Naive thymus-derived CD4-positive, alpha-beta T cell (primary cell): ENCODE results near the gene PEAR1. TPM values are rescaled to one million over a fixed set of nuclear protein-coding genes. Genes with fewer than 3 reads are reported as not detected.

Experiments used
- ATAC-seq: fragments of 150-1000 bp; cut with Tn5 transposase; 2 replicates; pipeline ENCODE4 v1.10.0; 2021; ENCODE audit warnings: mild to moderate bottlenecking, moderate library complexity
- CTCF ChIA-PET: fragments of 350-600 bp; sonication (Branson Sonifier 250); formaldehyde crosslinking; loops from one replicate; lab custom pipeline; 2021; ENCODE audit warnings: antibody characterized with exemption; lab: Charles Lee
- POLR2A ChIA-PET: fragments of 350-600 bp; sonication (Branson Sonifier 250); formaldehyde crosslinking; loops from one replicate; lab custom pipeline; 2021; ENCODE audit warnings: antibody characterized with exemption, inconsistent platforms; lab: Charles Lee
- DNase-seq, 9 donors: peaks; one replicate each; pipeline versions ENCODE4 v3.0.0 to v3.0.0-alpha.2; 2020 to 2022; ENCODE audit warnings: mixed read lengths in 1 of 9
- H3K27ac ChIP-seq: one replicate; pipeline ENCODE4 v1.7.0; 2013; ENCODE audit warnings: mild to moderate bottlenecking, low read depth, low read length, moderate library complexity
- H3K27me3 ChIP-seq, 2 donors: one replicate each; pipeline ENCODE4 v1.7.0; 2013; ENCODE audit warnings: low read length in 2 of 2, mild to moderate bottlenecking in 2 of 2, moderate library complexity in 2 of 2; ENCODE audit not compliant: control insufficient read depth in 2 of 2, insufficient read depth in 2 of 2
- H3K36me3 ChIP-seq, 3 experiments: 1 replicate in 2 of 3; 2 replicates in 1 of 3; pipeline ENCODE4 v1.7.0; 2013; ENCODE audit warnings: low read length in 3 of 3, mild to moderate bottlenecking in 3 of 3, moderate library complexity in 1 of 3; ENCODE audit not compliant: insufficient read depth in 3 of 3, control insufficient read depth in 2 of 3
- H3K4me1 ChIP-seq, 2 donors: one replicate each; pipeline ENCODE4 v1.7.0; 2013; ENCODE audit warnings: low read length in 2 of 2, mild to moderate bottlenecking in 2 of 2, moderate library complexity in 1 of 2; ENCODE audit not compliant: control insufficient read depth in 2 of 2, insufficient read depth in 2 of 2
- H3K4me3 ChIP-seq: 2 replicates; pipeline ENCODE4 v1.7.0; 2013; ENCODE audit warnings: mild to moderate bottlenecking, low read length
- H3K9me3 ChIP-seq, 3 experiments: 1 replicate in 2 of 3; 2 replicates in 1 of 3; pipeline ENCODE4 v1.7.0; 2013; ENCODE audit warnings: low read length in 3 of 3; ENCODE audit not compliant: control insufficient read depth in 2 of 3
- H3K27ac Mint-ChIP-seq, 9 donors: one replicate each; pipeline ENCODE4 v1.8.0; 2020 to 2022; ENCODE audit warnings: mixed read lengths in 9 of 9, mild to moderate bottlenecking in 8 of 9, moderate library complexity in 5 of 9, inconsistent platforms in 2 of 9
- H3K27me3 Mint-ChIP-seq, 5 donors: one replicate each; pipeline ENCODE4 v1.8.0; 2021 to 2022; ENCODE audit warnings: mixed read lengths in 5 of 5, mild to moderate bottlenecking in 1 of 5
- H3K36me3 Mint-ChIP-seq, 5 donors: one replicate each; pipeline ENCODE4 v1.8.0; 2020 to 2022; ENCODE audit warnings: mixed read lengths in 5 of 5, mild to moderate bottlenecking in 3 of 5, inconsistent platforms in 1 of 5
- H3K4me1 Mint-ChIP-seq, 7 donors: one replicate each; pipeline ENCODE4 v1.8.0; 2020 to 2022; ENCODE audit warnings: mixed read lengths in 7 of 7, mild to moderate bottlenecking in 3 of 7, inconsistent platforms in 1 of 7
- H3K4me3 Mint-ChIP-seq, 10 donors: one replicate each; pipeline ENCODE4 v1.8.0; 2020 to 2022; ENCODE audit warnings: mild to moderate bottlenecking in 10 of 10, mixed read lengths in 10 of 10, moderate library complexity in 6 of 10, inconsistent platforms in 2 of 10
- H3K9me3 Mint-ChIP-seq, 11 donors: one replicate each; pipeline ENCODE4 v1.8.0; 2020 to 2022; ENCODE audit warnings: mixed read lengths in 11 of 11, mild to moderate bottlenecking in 4 of 11, inconsistent platforms in 1 of 11, moderate library complexity in 1 of 11
- intact Hi-C, 2 donors: fragments of 100-400 bp; cut with micrococcal nuclease; formaldehyde crosslinking; loops; one replicate each; pipeline ENCODE4 v1.15.1; 2023
- polyA plus RNA-seq, 2 donors: library from polyadenylated mRNA; unstranded; fragments of 300-500 nt; fragmentation: Illumina TruSeq; gene quantifications; one replicate each; pipeline ENCODE4 v1.2.3, GENCODE V29; 2021
- total RNA-seq, 6 experiments: library from RNA in 5 of 6; stranded (reverse) in 5 of 6; gene quantifications; 1 replicate in 5 of 6; 2 replicates in 1 of 6; pipeline ENCODE4 v1.2.3 and lab custom pipeline; 2021 to 2026

Gene PEAR1
- total and polyA plus RNA-seq, 7 experiments from 2014 or later: 0.19 to 1.2 (median 0.32) TPM

DNA sequence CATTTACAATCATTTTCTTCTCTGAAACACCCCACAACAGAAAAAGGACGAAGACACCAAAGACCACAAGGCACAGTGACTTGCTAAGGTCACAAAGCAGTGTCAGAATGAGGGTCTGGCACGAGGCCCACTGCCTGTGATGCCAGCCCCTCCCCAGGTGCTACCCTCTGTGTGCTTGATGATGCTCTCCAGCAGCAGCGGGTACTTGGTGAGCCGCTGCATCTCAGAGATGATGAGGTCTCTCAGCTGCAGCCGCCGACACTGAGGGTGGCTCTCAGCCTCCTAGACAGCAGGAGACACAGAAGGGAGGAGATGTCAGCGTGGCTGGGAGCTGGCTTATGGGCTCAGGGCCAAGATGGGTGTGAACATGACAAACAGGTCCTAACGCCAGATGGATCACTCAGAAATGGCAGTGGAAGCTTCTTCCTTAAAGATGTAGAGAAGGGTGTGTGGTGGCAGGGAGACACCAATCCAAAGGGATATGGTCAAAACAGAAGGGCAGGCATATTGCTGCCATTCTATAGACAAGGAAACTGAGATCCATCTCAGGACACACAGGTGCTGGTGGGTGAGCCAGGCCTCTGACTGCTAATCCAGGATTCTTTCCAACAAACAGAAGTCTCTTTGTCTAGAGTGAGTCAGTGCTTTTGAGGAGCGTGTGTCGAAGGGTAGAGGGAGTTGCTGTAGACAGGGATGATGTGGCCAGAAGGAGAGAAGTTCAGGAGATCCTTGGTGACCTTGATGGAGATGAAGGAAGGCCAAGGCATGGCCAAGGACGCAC lies 52.6 kb downstream of the PEAR1 start:
- Mint-ChIP-seq H3K4me1 (peaks cover 0 to 9% (median 0%) of the 10 kb centered on the region in 7 donors), H3K36me3 (peaks cover 28 to 76% (median 43%) of the 10 kb centered on the region in 5 donors), H3K27me3 (no peaks in the 10 kb centered on the region), H3K27ac (peak overlapping the region in 1 of 9 donors; percentile 19), H3K9me3 (no peaks in the 10 kb centered on the region), H3K4me3 (no peak overlapping the region)
- Histone ChIP-seq H3K27ac (no peak overlapping the region), H3K4me1 (no peaks in the 10 kb centered on the region), H3K36me3 (peaks cover 0 to 98% (median 39%) of the 10 kb centered on the region in 3 experiments), H3K9me3 (no peaks in the 10 kb centered on the region), H3K4me3 (no peak overlapping the region), H3K27me3 (no peaks in the 10 kb centered on the region)
- DNase-seq (no peak), ATAC-seq (no peak)
- intact Hi-C loops: no loop called here
- ChIA-PET POLR2A (no interaction called here), CTCF (no interaction called here)

DNA sequence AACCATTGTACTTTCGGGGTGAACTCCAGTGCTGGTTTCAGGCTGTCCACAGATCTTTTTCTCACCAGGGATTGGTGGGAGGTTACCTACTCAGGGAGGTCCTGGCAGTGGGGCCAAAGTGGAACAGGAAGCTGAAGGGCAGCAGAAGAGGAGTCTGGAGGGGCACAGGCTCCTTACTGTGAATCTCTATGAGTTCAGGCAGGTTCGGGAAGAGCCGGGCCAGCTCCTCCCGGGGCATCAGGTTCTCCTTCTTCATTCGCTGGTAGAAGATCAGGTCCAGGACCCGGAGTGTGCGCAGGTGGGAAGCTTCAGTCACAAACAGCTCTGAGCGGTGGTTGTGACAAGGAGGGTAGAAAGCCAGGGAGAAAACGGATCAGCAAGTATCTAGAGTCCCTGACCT lies 53.6 kb downstream of the PEAR1 start:
- ChIA-PET CTCF (no interaction called here), POLR2A (no interaction called here)
- ATAC-seq: no peak
- no peak overlapping the region for H3K4me3 ChIP-seq
- no peak for DNase-seq
- H3K27me3 ChIP-seq: no peaks in the 10 kb centered on the region
- H3K36me3 ChIP-seq: peaks cover 0 to 97% (median 31%) of the 10 kb centered on the region in 3 experiments
- intact Hi-C loops: no loop called here
- no peak overlapping the region for H3K4me3 Mint-ChIP-seq
- no peaks in the 10 kb centered on the region for H3K27me3 Mint-ChIP-seq
- H3K9me3 Mint-ChIP-seq: no peaks in the 10 kb centered on the region
- no peaks in the 10 kb centered on the region for H3K4me1 ChIP-seq
- peaks cover 0 to 9% (median 0%) of the 10 kb centered on the region in 7 donors for H3K4me1 Mint-ChIP-seq
- no peak overlapping the region for H3K27ac Mint-ChIP-seq
- peaks cover 29 to 78% (median 47%) of the 10 kb centered on the region in 5 donors for H3K36me3 Mint-ChIP-seq
- H3K27ac ChIP-seq: no peak overlapping the region
- H3K9me3 ChIP-seq: no peaks in the 10 kb centered on the region

- no peak overlapping the region for H3K4me3 Mint-ChIP-seq
Observed at GRCh38 chr1:156947818-156948525, 54.5 kb downstream of the PEAR1 start.

DNA sequence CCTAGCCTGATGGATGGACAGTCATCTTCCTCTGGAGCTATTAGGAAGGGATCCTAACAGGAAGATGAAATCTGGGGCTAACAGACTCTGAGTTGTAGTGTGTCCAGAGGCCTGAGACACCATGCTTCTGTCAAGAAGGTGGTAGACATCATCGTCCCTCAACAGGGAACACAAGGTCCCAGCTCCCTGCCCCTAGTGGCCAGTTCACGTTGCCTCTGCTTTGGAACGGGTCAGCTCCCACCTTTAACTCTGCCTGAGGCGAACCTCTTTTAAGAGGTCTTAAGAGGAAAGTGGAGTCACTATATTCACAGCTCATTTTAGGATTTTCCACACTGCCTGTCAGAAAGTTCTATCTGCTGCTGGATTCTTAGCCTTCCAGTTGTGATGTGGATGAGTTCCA lies 55.2 kb downstream of the PEAR1 start:
- no peak overlapping the region for H3K27ac ChIP-seq
- H3K9me3 ChIP-seq: no peaks in the 10 kb centered on the region
- peaks cover 0 to 9% (median 0%) of the 10 kb centered on the region in 7 donors for H3K4me1 Mint-ChIP-seq
- H3K36me3 ChIP-seq: peaks cover 0 to 92% (median 26%) of the 10 kb centered on the region in 3 experiments
- ChIA-PET POLR2A (interaction anchor here (1.2 kb wide), 1 partner anchor 17 kb away, joined by 3 read pairs; no protein-coding TSS in a partner anchor), CTCF (no interaction called here)
- no peak overlapping the region for H3K4me3 Mint-ChIP-seq
- no peaks in the 10 kb centered on the region for H3K27me3 Mint-ChIP-seq
- intact Hi-C loops: no loop called here
- DNase-seq: no peak
- H3K9me3 Mint-ChIP-seq: no peaks in the 10 kb centered on the region
- H3K4me3 ChIP-seq: no peak overlapping the region
- H3K27ac Mint-ChIP-seq: no peak overlapping the region
- no peak for ATAC-seq
- peaks cover 26 to 77% (median 42%) of the 10 kb centered on the region in 5 donors for H3K36me3 Mint-ChIP-seq
- H3K4me1 ChIP-seq: no peaks in the 10 kb centered on the region
- H3K27me3 ChIP-seq: no peaks in the 10 kb centered on the region

More at GRCh38 chr1:156947818-156948525, 54.5 kb downstream of the PEAR1 start:
- no peak overlapping the region for H3K27ac Mint-ChIP-seq
- Histone ChIP-seq H3K27ac (no peak overlapping the region), H3K4me3 (no peak overlapping the region), H3K9me3 (no peaks in the 10 kb centered on the region), H3K36me3 (peaks cover 0 to 95% (median 26%) of the 10 kb centered on the region in 3 experiments), H3K27me3 (no peaks in the 10 kb centered on the region), H3K4me1 (no peaks in the 10 kb centered on the region)
- peaks cover 29 to 75% (median 47%) of the 10 kb centered on the region in 5 donors for H3K36me3 Mint-ChIP-seq
- H3K9me3 Mint-ChIP-seq: no peaks in the 10 kb centered on the region
- no peaks in the 10 kb centered on the region for H3K27me3 Mint-ChIP-seq
- no peak for ATAC-seq
- ChIA-PET POLR2A (interaction anchor here (1.2 kb wide), 1 partner anchor 18 kb away, joined by 3 read pairs; no protein-coding TSS in a partner anchor), CTCF (no interaction called here)
- intact Hi-C loops: no loop called here
- peaks cover 0 to 9% (median 0%) of the 10 kb centered on the region in 7 donors for H3K4me1 Mint-ChIP-seq
- DNase-seq: no peak

DNA sequence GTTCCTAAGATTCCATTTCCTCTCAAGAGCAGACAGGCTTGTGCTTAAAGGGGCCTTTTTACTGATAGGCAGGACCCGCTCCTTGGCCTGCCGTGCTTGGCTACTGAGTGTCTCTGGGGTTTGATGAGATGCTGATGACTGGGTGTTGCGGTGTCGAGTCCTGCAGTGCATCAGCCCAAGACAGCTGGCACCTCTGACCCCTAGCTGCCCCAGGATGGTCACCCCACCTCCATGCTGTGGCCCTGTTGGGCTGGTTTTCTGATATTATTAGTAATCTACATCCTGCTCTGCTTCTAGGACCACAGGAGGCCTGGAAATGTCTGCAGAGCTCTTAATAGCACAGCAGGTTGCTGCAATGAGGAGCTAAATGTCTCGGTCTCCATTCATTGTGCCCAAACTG lies 55.6 kb downstream of the PEAR1 start:
- no peak for DNase-seq
- peaks cover 0 to 88% (median 25%) of the 10 kb centered on the region in 3 experiments for H3K36me3 ChIP-seq
- no peak overlapping the region for H3K4me3 Mint-ChIP-seq
- no peaks in the 10 kb centered on the region for H3K4me1 ChIP-seq
- H3K27ac ChIP-seq: no peak overlapping the region
- H3K4me3 ChIP-seq: no peak overlapping the region
- ChIA-PET POLR2A (interaction anchor here (1.1 to 1.2 kb wide), 2 partner anchors 11 to 17 kb away, joined by 3 read pairs; no protein-coding TSS in a partner anchor), CTCF (no interaction called here)
- peaks cover 0 to 9% (median 0%) of the 10 kb centered on the region in 7 donors for H3K4me1 Mint-ChIP-seq
- H3K27me3 Mint-ChIP-seq: no peaks in the 10 kb centered on the region
- H3K9me3 ChIP-seq: no peaks in the 10 kb centered on the region
- H3K36me3 Mint-ChIP-seq: peaks cover 25 to 76% (median 40%) of the 10 kb centered on the region in 5 donors
- no peak for ATAC-seq
- no peaks in the 10 kb centered on the region for H3K27me3 ChIP-seq
- no peaks in the 10 kb centered on the region for H3K9me3 Mint-ChIP-seq
- no peak overlapping the region for H3K27ac Mint-ChIP-seq
- intact Hi-C loops: no loop called here

GRCh38 chr1:156951371-156951770 lies 57.9 kb downstream of the PEAR1 start:
- POLR2A ChIA-PET: no interaction called here
- Histone ChIP-seq H3K27ac (no peak overlapping the region), H3K4me3 (no peak overlapping the region), H3K36me3 (peaks cover 0 to 87% (median 15%) of the 10 kb centered on the region in 3 experiments), H3K4me1 (no peaks in the 10 kb centered on the region), H3K9me3 (no peaks in the 10 kb centered on the region), H3K27me3 (no peaks in the 10 kb centered on the region)
- H3K4me3 Mint-ChIP-seq: no peak overlapping the region
- H3K4me1 Mint-ChIP-seq: peaks cover 0 to 5% (median 0%) of the 10 kb centered on the region in 7 donors
- intact Hi-C loops: no loop called here
- peaks cover 21 to 75% (median 32%) of the 10 kb centered on the region in 5 donors for H3K36me3 Mint-ChIP-seq
- no peak for DNase-seq
- H3K27ac Mint-ChIP-seq: peak overlapping the region in 2 of 9 donors; percentile 11 to 51
- H3K9me3 Mint-ChIP-seq: no peaks in the 10 kb centered on the region
- no peak for ATAC-seq
- CTCF ChIA-PET: interaction anchor here (0.6 to 0.7 kb wide), 2 partner anchors 18 to 123 kb away, joined by 3 read pairs; no protein-coding TSS in a partner anchor
- no peaks in the 10 kb centered on the region for H3K27me3 Mint-ChIP-seq
